Measurements from ENCODE around the gene TMEM175.
A peak's percentile ranks its signal among the peaks of the same experiment; 100 is the strongest.
"Not testable (repeated sequence)": the region's sequence is repeated elsewhere in the genome, so short reads cannot be mapped to it uniquely, and the experiment has no call there.

TMEM175 gene

DNA sequence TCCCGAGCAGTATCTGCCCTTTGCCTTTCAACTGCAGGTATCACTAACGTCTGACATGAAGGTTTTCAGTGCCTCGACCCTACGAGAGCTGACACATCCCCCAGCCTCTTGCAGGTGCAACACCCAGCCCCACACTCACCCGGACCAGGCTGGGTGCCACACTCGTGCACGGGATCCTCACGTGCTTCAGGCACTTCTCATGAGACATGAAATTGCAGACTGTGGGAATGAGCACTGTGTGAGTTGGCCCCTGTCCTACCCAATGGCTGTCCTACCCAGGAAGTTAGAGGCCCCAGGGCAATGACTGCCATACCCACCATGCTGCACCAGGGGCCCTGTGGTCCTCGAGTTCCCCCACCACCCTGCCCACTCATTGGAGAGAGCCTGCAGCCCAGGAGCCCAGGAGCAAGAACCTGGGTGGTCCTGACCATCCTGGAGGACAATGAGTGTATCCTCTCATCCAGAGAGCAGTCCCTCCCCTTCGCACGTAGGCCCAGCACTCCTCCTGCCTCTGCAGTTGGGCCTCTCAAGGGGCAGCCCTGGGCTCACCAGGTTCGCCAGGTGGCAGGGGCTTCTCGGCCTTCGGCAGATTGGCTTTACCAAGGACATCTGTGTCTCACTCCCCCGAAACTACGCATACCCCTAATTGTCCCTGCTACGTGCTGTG, 38.7 kb downstream of the TMEM175 start:
- no peak for DNase-seq (ENCODE audit: low spot score)

DNA sequence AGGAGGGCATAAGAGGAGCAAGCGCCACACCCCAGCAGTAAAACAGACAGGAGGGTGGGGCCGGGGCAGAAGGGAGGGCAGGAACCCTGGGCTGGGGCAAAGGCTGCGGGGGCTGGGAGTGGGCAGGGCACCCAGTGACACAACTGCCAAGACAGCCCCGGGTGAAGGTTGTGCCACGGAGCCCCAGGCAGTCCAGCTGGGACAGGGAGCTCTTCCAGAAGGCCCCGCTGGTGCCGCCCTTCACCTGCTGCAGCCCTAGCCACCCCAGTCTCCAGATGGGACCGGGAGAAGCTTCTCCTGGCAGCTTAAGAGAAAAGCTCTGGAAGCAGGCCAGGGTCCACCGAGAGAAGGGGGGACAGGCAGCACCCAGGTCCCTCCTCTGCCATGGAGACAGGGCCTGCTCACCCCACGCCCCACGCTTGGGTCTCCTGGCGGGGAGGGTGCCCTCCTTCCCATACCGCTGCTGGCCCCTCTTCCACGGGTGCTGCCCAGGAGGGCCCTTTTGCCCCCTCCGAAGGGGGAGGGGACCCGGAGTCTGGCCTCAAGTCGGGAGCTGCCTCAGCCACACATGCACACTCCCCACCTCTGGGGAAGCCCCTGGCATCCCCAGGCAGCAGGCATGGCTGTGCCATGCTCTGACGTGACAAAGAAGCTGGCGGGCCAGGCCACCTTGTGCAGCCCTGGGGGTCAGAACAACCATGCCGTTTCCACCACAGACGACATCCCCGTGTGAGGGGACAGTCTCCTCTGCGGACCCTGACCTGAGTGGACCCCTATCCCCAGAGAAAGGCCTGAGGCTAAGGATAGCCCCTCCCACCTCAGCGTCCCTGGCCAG, 39.6 kb downstream of the TMEM175 start:
- DNase-seq (ENCODE audit: low spot score): peak; percentile 49

GRCh38 chr4:972651-973424, 40.6 kb downstream of the TMEM175 start:
- peak; percentile 7 for DNase-seq (ENCODE audit: low spot score)

GRCh38 chr4:973431-974397, 41.5 kb downstream of the TMEM175 start, which contains the start of gene DGKQ:
DGKQ (minus strand) TSS chr4:973569; CDS start chr4:973482, 87 bp downstream.
- peak; percentile 90 for DNase-seq (ENCODE audit: low spot score)

GRCh38 chr4:974668-975067, 42.4 kb downstream of the TMEM175 start:
- no peak for DNase-seq (ENCODE audit: low spot score)

DNA sequence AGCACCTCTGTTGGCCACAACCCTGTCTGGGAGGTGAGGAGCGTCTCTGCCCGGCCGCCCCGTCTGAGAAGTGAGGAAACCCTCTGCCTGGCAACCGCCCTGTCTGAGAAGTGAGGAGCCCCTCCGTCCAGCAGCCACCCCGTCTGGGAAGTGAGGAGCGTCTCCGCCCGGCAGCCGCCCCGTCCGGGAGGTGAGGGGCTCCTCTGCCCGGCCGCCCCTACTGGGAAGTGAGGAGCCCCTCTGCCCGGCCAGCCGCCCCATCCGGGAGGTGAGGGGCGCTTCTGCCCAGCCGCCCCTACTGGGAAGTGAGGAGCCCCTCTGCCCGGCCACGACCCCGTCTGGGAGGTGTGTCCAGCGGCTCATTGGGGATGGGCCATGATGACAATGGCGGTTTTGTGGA, 43.8 kb downstream of the TMEM175 start:
- DNase-seq (ENCODE audit: low spot score): not testable (repeated sequence)

DNA sequence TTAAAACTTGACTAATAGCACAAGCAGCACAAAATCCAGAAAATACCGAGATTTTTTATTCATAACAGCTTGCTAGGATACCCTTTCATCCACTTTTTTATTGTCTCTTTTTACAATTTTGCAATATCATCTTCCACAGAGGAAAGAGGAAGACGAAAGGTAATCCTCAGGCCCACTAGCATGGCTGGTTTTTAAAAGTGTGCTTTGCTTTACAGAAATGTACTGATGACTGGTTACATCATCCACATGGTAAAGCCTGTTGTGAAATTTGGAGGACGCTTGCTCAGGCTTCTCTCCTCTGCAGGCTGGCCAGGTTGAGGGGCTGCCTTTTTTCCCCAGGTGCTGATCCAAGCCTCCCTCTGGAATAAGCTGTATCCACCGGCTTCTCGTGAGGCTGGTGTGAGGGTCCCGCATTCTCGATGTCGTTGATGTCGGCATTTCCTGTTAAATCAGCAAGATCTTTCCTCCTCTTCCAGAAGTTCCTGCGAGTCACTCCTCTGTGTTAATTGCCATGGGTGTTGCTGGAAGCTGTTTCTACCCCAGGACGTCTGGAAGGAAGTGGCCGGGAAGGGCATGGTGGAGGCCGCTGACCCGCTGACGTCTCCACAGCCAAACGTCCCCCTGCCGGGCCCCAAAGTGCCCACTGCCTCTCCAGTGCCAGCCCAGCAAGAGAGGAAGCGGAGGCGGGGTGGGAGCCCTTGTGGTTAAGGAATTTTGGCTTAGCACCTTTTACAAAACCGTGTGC, 46.9 kb downstream of the TMEM175 start:
- no peak for DNase-seq (ENCODE audit: low spot score)

- DNase-seq (ENCODE audit: low spot score): no peak
These were observed 50.0 kb downstream of the TMEM175 start for GRCh38 chr4:982291-982690.

- no peak for DNase-seq (ENCODE audit: low spot score)
These were observed 50.6 kb downstream of the TMEM175 start for GRCh38 chr4:982814-983213.

GRCh38 chr4:984336-985054, 52.2 kb downstream of the TMEM175 start:
- no peak for DNase-seq (ENCODE audit: low spot score)

DNA sequence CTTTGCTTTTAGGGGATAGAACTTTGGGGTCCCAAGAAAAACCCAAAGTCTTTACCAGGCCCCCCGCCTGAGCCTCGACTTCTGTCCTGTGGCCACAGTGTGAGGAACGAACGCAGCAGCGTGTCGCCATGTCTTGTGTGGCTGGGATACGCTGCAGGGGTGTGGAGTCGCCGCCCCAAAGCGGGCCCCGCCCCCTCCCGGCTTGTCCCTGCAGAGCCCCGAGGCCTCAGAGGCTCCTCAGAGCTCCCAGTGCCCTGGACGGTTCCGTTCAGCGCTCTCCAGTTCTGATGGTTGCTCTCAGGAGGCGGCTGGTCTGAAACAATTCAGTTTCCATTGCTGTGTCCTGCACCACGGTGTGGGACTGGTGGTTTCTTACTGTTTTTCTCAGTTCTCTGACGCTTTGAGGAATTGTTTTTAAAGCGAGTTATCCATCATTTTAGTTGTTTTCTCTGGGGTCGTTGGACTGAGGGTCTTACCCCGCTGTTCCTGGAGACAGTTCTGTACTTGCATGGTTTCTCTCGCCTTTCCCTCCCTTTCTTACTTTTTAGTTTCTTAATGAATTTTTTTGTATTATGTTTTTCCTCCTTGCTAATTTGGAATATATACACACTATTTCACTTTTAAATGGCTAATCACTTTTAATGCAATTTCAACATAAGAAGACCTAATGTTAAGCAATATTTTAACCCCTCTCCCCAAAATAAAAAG, 53.0 kb downstream of the TMEM175 start:
- DNase-seq (ENCODE audit: low spot score): peak; percentile 15

DNA sequence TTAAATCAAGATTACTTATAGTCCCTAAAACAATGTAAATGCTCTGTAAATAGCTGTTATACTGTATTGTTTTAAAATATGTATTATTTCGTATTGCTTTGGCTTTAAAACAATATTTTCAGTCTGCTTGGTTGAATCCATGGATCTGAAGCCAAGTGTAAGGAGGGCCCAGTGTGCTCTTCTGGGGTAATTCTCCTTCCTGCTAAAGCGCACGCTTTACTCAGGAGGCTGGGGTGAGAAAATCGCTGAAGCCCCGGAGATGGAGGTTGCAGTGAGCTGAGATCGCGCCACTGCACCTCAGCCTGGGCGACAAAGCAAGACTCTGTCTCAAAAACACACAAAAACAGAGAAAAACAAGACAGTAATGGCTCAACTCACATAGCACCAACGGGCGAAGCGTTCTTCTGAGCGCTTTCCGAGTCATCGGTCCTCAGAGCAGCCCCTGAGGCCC, 54.2 kb downstream of the TMEM175 start:
- DNase-seq (ENCODE audit: low spot score): no peak

- peak; percentile 73 for DNase-seq (ENCODE audit: low spot score)
These were observed 54.8 kb downstream of the TMEM175 start, which contains the start of gene IDUA for GRCh38 chr4:986879-987623. IDUA (plus strand) TSS chr4:987044; CDS start chr4:987085, 41 bp downstream.

GRCh38 chr4:987624-988513, 55.6 kb downstream of the TMEM175 start:
- no peak for DNase-seq (ENCODE audit: low spot score)

GRCh38 chr4:988726-989721, 56.8 kb downstream of the TMEM175 start:
- DNase-seq (ENCODE audit: low spot score): no peak

All from LoVo (cell line).